ENCODE data around the gene PDE1C. TPM values are rescaled to one million over a fixed set of nuclear protein-coding genes. Genes with fewer than 3 reads are reported as not detected.

Gene PDE1C
- total RNA-seq, 6 experiments from 2014 or later = 0.19 to 1.9 (median 1.2) TPM

GRCh38 chr7:31893365-31893764, 176.8 kb downstream of the PDE1C start:
- Mint-ChIP-seq H3K27me3 (ENCODE audit: insufficient read depth) (no peaks in the 10 kb centered on the region; the same call in 1 of the 2 replicates), H3K4me1 (ENCODE audit: low read depth) (no peaks in the 10 kb centered on the region), H3K36me3 (ENCODE audit: low read depth) (no peaks in the 10 kb centered on the region), H3K27ac (no peak overlapping the region), H3K4me3 (no peak overlapping the region), H3K9me3 (peaks cover 34% of the 10 kb centered on the region)
- DNase-seq = no peak
- TF ChIP-seq CTCF (IDR thresholded peaks at IDR 0.05) = no peak

- no peaks in the 10 kb centered on the region; the same call in 1 of the 2 replicates for H3K27me3 Mint-ChIP-seq (ENCODE audit: insufficient read depth)
- no peaks in the 10 kb centered on the region for H3K4me1 Mint-ChIP-seq (ENCODE audit: low read depth)
- no peak for TF ChIP-seq CTCF (IDR thresholded peaks at IDR 0.05)
- no peak overlapping the region for H3K4me3 Mint-ChIP-seq
- H3K27ac Mint-ChIP-seq = no peak overlapping the region
- no peak for DNase-seq
- no peaks in the 10 kb centered on the region for H3K36me3 Mint-ChIP-seq (ENCODE audit: low read depth)
- peaks cover 35% of the 10 kb centered on the region for H3K9me3 Mint-ChIP-seq
Measured at GRCh38 chr7:31892099-31892829, 177.9 kb downstream of the PDE1C start.

GRCh38 chr7:31890766-31891165, 179.4 kb downstream of the PDE1C start:
- no peak for DNase-seq
- H3K27ac Mint-ChIP-seq = no peak overlapping the region
- H3K4me3 Mint-ChIP-seq = no peak overlapping the region
- H3K36me3 Mint-ChIP-seq (ENCODE audit: low read depth) = no peaks in the 10 kb centered on the region
- TF ChIP-seq CTCF (IDR thresholded peaks at IDR 0.05) = no peak
- no peaks in the 10 kb centered on the region for H3K4me1 Mint-ChIP-seq (ENCODE audit: low read depth)
- peaks cover 44% of the 10 kb centered on the region for H3K9me3 Mint-ChIP-seq
- H3K27me3 Mint-ChIP-seq (ENCODE audit: insufficient read depth) = no peaks in the 10 kb centered on the region; the same call in 1 of the 2 replicates

- Mint-ChIP-seq H3K4me1 (ENCODE audit: low read depth) (no peaks in the 10 kb centered on the region), H3K27me3 (ENCODE audit: insufficient read depth) (no peaks in the 10 kb centered on the region), H3K27ac (no peak overlapping the region), H3K4me3 (no peak overlapping the region), H3K36me3 (ENCODE audit: low read depth) (no peaks in the 10 kb centered on the region), H3K9me3 (peaks cover 45% of the 10 kb centered on the region)
- DNase-seq = no peak
- TF ChIP-seq CTCF (IDR thresholded peaks at IDR 0.05) = no peak
Measured at GRCh38 chr7:31890198-31890597, 180.0 kb downstream of the PDE1C start.

GRCh38 chr7:31887006-31887405, 183.2 kb downstream of the PDE1C start:
- DNase-seq = no peak
- peaks cover 29% of the 10 kb centered on the region for H3K9me3 Mint-ChIP-seq
- no peaks in the 10 kb centered on the region for H3K4me1 Mint-ChIP-seq (ENCODE audit: low read depth)
- no peak for TF ChIP-seq CTCF (IDR thresholded peaks at IDR 0.05)
- no peaks in the 10 kb centered on the region for H3K36me3 Mint-ChIP-seq (ENCODE audit: low read depth)
- no peak overlapping the region for H3K4me3 Mint-ChIP-seq
- no peak overlapping the region for H3K27ac Mint-ChIP-seq
- no peaks in the 10 kb centered on the region for H3K27me3 Mint-ChIP-seq (ENCODE audit: insufficient read depth)
